ENCODE measurements around the gene PHLDA3. TPM values are rescaled to one million over a fixed set of nuclear protein-coding genes. Genes with fewer than 3 reads are reported as not detected.

PHLDA3 gene
- polyA plus RNA-seq, 1 donor from 2014 or later: 35.1 TPM

DNA sequence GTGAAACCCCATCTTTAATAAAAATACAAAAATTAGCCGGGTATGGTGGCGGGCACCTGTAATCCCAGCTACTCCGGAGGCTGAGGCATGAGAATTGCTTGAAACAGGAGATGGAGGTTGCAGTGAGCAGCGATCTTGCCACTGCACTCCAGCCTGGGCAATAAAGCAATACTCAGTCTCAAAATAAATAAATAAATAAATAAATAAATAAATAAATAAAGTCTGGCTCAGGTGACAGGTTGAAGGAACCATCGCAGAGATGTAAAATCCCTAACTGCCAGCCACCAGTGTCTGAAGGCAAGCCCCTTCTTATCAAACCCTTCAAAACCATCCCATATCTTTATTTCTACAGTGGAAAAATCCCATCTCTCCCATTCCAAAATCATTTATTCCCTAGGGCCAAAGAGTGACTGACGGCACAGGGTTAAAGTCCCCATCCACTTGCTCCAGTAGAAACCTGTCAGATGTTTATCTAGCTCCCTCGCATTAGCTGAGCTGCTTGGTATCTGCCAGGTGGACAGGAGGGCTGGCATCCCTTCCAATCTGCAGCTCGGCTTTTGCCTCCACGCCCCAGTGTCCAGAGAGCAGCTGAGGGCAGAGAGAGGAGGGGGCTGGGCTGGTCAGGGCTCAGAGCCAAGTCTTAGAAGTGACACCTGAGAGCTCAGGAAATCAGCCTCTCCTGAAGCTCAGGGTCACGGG lies 33.0 kb upstream of the PHLDA3 start:
- peaks cover 6% of the 10 kb centered on the region for H3K27me3 ChIP-seq (ENCODE audit: insufficient read depth, low read depth, low read length)
- H3F3A ChIP-seq (ENCODE audit: insufficient read depth, low read length, poor library complexity, severe bottlenecking): no peaks in the 10 kb centered on the region

DNA sequence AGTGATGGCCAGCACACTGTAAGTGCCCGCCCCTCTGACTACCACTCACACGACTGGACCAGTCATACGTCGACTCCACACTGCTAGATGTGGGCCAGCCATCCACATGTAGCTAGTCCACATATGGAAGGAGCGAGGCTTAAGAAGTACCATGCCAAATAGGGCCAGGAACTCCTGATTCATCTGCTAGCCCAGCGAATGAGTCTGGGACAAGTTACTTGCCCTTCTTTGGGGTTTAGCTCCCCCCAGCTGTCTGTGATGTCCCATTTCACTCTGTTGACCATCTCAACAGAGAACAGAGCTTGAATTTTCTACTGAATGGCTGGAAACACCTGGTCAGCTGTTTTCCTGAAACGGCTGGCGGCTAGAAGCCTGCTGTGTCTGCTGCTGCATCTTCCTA lies 32.2 kb upstream of the PHLDA3 start:
- H3K9me2 ChIP-seq (ENCODE audit: insufficient read depth, low read length): no peaks in the 10 kb centered on the region
- H3K36me3 ChIP-seq (ENCODE audit: insufficient read depth, low read length): no peaks in the 10 kb centered on the region
- H3K27me3 ChIP-seq (ENCODE audit: insufficient read depth, low read depth, low read length): no peaks in the 10 kb centered on the region
- no peak overlapping the region for H3K27ac ChIP-seq (ENCODE audit: low read length)
- TF ChIP-seq EP300 (conservative IDR thresholded peaks at IDR 0.05; ENCODE audit: poor library complexity, severe bottlenecking): no peak
- TF ChIP-seq, protein P1, sequence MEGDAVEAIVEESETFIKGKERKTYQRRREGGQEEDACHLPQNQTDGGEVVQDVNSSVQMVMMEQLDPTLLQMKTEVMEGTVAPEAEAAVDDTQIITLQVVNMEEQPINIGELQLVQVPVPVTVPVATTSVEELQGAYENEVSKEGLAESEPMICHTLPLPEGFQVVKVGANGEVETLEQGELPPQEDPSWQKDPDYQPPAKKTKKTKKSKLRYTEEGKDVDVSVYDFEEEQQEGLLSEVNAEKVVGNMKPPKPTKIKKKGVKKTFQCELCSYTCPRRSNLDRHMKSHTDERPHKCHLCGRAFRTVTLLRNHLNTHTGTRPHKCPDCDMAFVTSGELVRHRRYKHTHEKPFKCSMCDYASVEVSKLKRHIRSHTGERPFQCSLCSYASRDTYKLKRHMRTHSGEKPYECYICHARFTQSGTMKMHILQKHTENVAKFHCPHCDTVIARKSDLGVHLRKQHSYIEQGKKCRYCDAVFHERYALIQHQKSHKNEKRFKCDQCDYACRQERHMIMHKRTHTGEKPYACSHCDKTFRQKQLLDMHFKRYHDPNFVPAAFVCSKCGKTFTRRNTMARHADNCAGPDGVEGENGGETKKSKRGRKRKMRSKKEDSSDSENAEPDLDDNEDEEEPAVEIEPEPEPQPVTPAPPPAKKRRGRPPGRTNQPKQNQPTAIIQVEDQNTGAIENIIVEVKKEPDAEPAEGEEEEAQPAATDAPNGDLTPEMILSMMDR (IDR thresholded peaks at IDR 0.05; ENCODE audit: poor library complexity, severe bottlenecking): no peak
- no peak for TF ChIP-seq MXI1 (conservative IDR thresholded peaks at IDR 0.05; ENCODE audit: poor library complexity, severe bottlenecking)
- TF ChIP-seq SMC3 (conservative IDR thresholded peaks at IDR 0.05; ENCODE audit: poor library complexity): no peak
- no peak for TF ChIP-seq RAD21 (conservative IDR thresholded peaks at IDR 0.05)
- TF ChIP-seq, protein P2, sequence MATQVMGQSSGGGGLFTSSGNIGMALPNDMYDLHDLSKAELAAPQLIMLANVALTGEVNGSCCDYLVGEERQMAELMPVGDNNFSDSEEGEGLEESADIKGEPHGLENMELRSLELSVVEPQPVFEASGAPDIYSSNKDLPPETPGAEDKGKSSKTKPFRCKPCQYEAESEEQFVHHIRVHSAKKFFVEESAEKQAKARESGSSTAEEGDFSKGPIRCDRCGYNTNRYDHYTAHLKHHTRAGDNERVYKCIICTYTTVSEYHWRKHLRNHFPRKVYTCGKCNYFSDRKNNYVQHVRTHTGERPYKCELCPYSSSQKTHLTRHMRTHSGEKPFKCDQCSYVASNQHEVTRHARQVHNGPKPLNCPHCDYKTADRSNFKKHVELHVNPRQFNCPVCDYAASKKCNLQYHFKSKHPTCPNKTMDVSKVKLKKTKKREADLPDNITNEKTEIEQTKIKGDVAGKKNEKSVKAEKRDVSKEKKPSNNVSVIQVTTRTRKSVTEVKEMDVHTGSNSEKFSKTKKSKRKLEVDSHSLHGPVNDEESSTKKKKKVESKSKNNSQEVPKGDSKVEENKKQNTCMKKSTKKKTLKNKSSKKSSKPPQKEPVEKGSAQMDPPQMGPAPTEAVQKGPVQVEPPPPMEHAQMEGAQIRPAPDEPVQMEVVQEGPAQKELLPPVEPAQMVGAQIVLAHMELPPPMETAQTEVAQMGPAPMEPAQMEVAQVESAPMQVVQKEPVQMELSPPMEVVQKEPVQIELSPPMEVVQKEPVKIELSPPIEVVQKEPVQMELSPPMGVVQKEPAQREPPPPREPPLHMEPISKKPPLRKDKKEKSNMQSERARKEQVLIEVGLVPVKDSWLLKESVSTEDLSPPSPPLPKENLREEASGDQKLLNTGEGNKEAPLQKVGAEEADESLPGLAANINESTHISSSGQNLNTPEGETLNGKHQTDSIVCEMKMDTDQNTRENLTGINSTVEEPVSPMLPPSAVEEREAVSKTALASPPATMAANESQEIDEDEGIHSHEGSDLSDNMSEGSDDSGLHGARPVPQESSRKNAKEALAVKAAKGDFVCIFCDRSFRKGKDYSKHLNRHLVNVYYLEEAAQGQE (IDR thresholded peaks at IDR 0.05; ENCODE audit: borderline replicate concordance): no peak
- TF ChIP-seq POLR2AphosphoS5 (IDR thresholded peaks at IDR 0.05): no peak
- TF ChIP-seq TAF1 (IDR thresholded peaks at IDR 0.05; ENCODE audit: low read depth): no peak
- no peak for TF ChIP-seq EZH2 (IDR thresholded peaks at IDR 0.05; ENCODE audit: borderline replicate concordance, insufficient read depth, low read length, poor library complexity, severe bottlenecking)
- no peaks in the 10 kb centered on the region for H3F3A ChIP-seq (ENCODE audit: insufficient read depth, low read length, poor library complexity, severe bottlenecking)
- no peak overlapping the region for H3K9ac ChIP-seq (ENCODE audit: low read length)
- no peak overlapping the region for H3K4me3 ChIP-seq (ENCODE audit: low read length)
- H3K9me3 ChIP-seq (ENCODE audit: low read length): no peaks in the 10 kb centered on the region
- no peaks in the 10 kb centered on the region for H3K79me2 ChIP-seq (replicated peaks; ENCODE audit: insufficient read depth, low read length)
- no peak overlapping the region for H2AFZ ChIP-seq (ENCODE audit: low read depth, low read length)
- H4K20me1 ChIP-seq (ENCODE audit: insufficient read depth): no peaks in the 10 kb centered on the region
- H3K4me2 ChIP-seq (ENCODE audit: low read length): no peak overlapping the region

More for the DNA sequence above, 33.0 kb upstream of the PHLDA3 start:
- H3K79me2 ChIP-seq (replicated peaks; ENCODE audit: insufficient read depth, low read length): no peaks in the 10 kb centered on the region
- no peaks in the 10 kb centered on the region for H4K20me1 ChIP-seq (ENCODE audit: insufficient read depth)
- H3K9me3 ChIP-seq (ENCODE audit: low read length): no peaks in the 10 kb centered on the region
- H3K9ac ChIP-seq (ENCODE audit: low read length): no peak overlapping the region
- no peak for TF ChIP-seq EP300 (conservative IDR thresholded peaks at IDR 0.05; ENCODE audit: poor library complexity, severe bottlenecking)
- TF ChIP-seq MXI1 (conservative IDR thresholded peaks at IDR 0.05; ENCODE audit: poor library complexity, severe bottlenecking): no peak
- TF ChIP-seq TAF1 (IDR thresholded peaks at IDR 0.05; ENCODE audit: low read depth): no peak
- TF ChIP-seq RAD21 (conservative IDR thresholded peaks at IDR 0.05): no peak
- TF ChIP-seq POLR2AphosphoS5 (IDR thresholded peaks at IDR 0.05): no peak
- TF ChIP-seq, protein P1 (IDR thresholded peaks at IDR 0.05; ENCODE audit: poor library complexity, severe bottlenecking): no peak
- TF ChIP-seq EZH2 (IDR thresholded peaks at IDR 0.05; ENCODE audit: borderline replicate concordance, insufficient read depth, low read length, poor library complexity, severe bottlenecking): no peak
- no peak for TF ChIP-seq SMC3 (conservative IDR thresholded peaks at IDR 0.05; ENCODE audit: poor library complexity)
- TF ChIP-seq, protein P2 (IDR thresholded peaks at IDR 0.05; ENCODE audit: borderline replicate concordance): no peak
- H3K27ac ChIP-seq (ENCODE audit: low read length): no peak overlapping the region
- no peak overlapping the region for H3K4me2 ChIP-seq (ENCODE audit: low read length)
- H3K36me3 ChIP-seq (ENCODE audit: insufficient read depth, low read length): no peaks in the 10 kb centered on the region
- no peaks in the 10 kb centered on the region for H3K9me2 ChIP-seq (ENCODE audit: insufficient read depth, low read length)
- H2AFZ ChIP-seq (ENCODE audit: low read depth, low read length): no peak overlapping the region
- H3K4me3 ChIP-seq (ENCODE audit: low read length): no peak overlapping the region
